ENCODE data around the gene TSPAN8.

DNA sequence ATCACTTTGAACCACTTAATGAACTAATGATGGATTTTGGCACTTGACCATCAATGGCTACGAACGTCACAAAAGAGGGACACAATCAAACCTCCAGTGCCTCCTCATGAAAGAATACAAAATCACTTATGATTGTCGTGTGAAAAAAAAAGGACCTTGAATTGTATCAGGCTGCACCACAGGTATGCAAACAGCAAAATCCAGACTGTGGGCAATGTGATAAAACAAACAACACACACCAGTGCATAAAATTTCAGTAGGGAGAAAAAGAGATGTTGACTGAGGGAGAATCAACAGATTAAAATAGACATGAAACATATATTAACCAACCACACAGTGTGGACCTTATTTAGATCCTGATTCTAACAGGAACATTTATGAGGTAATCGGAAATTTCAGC lies 2.6 kb downstream of the TSPAN8 start:
- TF ChIP-seq, protein P1, sequence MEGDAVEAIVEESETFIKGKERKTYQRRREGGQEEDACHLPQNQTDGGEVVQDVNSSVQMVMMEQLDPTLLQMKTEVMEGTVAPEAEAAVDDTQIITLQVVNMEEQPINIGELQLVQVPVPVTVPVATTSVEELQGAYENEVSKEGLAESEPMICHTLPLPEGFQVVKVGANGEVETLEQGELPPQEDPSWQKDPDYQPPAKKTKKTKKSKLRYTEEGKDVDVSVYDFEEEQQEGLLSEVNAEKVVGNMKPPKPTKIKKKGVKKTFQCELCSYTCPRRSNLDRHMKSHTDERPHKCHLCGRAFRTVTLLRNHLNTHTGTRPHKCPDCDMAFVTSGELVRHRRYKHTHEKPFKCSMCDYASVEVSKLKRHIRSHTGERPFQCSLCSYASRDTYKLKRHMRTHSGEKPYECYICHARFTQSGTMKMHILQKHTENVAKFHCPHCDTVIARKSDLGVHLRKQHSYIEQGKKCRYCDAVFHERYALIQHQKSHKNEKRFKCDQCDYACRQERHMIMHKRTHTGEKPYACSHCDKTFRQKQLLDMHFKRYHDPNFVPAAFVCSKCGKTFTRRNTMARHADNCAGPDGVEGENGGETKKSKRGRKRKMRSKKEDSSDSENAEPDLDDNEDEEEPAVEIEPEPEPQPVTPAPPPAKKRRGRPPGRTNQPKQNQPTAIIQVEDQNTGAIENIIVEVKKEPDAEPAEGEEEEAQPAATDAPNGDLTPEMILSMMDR (IDR thresholded peaks at IDR 0.05) = no peak
- TF ChIP-seq POLR2A (IDR thresholded peaks at IDR 0.05) (no peak), EP300 (IDR thresholded peaks at IDR 0.05) (no peak)
